Keratinocyte (primary cell): ENCODE results near the gene HS6ST3. TPM values are rescaled to one million over a fixed set of nuclear protein-coding genes. Genes with fewer than 3 reads are reported as not detected.

Source experiments
- DNase-seq: peaks from one replicate; pipeline ENCODE4 v3.0.0-alpha.2; 2011; ENCODE audit warnings: low read depth, missing footprints, low spot score
- FAIRE-seq: peaks from 2 replicates; lab custom pipeline; 2011; peaks lifted over from hg19 to GRCh38; lab: Jason Lieb, UNC
- H2AFZ ChIP-seq: 2 replicates; pipeline ENCODE4 v1.6.0; 2012; ENCODE audit warnings: low read length, control low read depth, inconsistent platforms; ENCODE audit not compliant: control insufficient read depth
- H3K27ac ChIP-seq: 2 replicates; pipeline ENCODE4 v1.5.1; 2011; ENCODE audit warnings: low read length; ENCODE audit not compliant: control insufficient read depth, insufficient read depth
- H3K27me3 ChIP-seq: 3 replicates; pipeline ENCODE4 v1.6.0; 2011; ENCODE audit warnings: low read length; ENCODE audit not compliant: control insufficient read depth, insufficient read depth; ENCODE audit errors: extremely low read depth
- H3K36me3 ChIP-seq, 2 experiments: 2 replicates in 1 of 2; 3 replicates in 1 of 2; pipeline ENCODE4 v1.5.1; 2011; ENCODE audit warnings: low read length in 2 of 2, mild to moderate bottlenecking in 1 of 2; ENCODE audit not compliant: control insufficient read depth in 2 of 2, insufficient read depth in 2 of 2; ENCODE audit errors: extremely low read depth in 1 of 2
- H3K4me1 ChIP-seq: 3 replicates; pipeline ENCODE4 v1.5.1; 2011; ENCODE audit warnings: low read length; ENCODE audit not compliant: control insufficient read depth, insufficient read depth; ENCODE audit errors: extremely low read depth
- H3K4me2 ChIP-seq: 3 replicates; pipeline ENCODE4 v1.6.0; 2011; ENCODE audit warnings: low read depth, low read length; ENCODE audit not compliant: control insufficient read depth, insufficient read depth; ENCODE audit errors: extremely low read depth
- H3K4me3 ChIP-seq, 3 experiments: fragments of 200-600 bp in 1 of 3; sonication (generic) in 1 of 3; 2 replicates in 2 of 3; 3 replicates in 1 of 3; pipeline ENCODE4 v1.5.1; 2011 to 2016; ENCODE audit warnings: low read length in 3 of 3, mild to moderate bottlenecking in 3 of 3, control low read depth in 2 of 3, inconsistent platforms in 1 of 3, low read depth in 1 of 3, mixed read lengths in 1 of 3, mixed run types in 1 of 3, moderate library complexity in 1 of 3; ENCODE audit not compliant: control insufficient read depth in 2 of 3, insufficient read depth in 2 of 3; ENCODE audit errors: extremely low read depth in 1 of 3
- H3K79me2 ChIP-seq: 2 replicates; pipeline ENCODE4 v1.6.0; 2012; ENCODE audit warnings: low read length; ENCODE audit not compliant: control insufficient read depth, insufficient read depth
- H3K9ac ChIP-seq: 3 replicates; pipeline ENCODE4 v1.6.0; 2011; ENCODE audit warnings: low read length; ENCODE audit not compliant: control insufficient read depth, insufficient read depth; ENCODE audit errors: extremely low read depth
- H3K9me1 ChIP-seq: 3 replicates; pipeline ENCODE4 v1.6.0; 2011; ENCODE audit warnings: low read length; ENCODE audit not compliant: control insufficient read depth, insufficient read depth; ENCODE audit errors: extremely low read depth
- H3K9me3 ChIP-seq: 2 replicates; pipeline ENCODE4 v1.5.1; 2012; ENCODE audit warnings: low read depth, low read length; ENCODE audit not compliant: control insufficient read depth
- H4K20me1 ChIP-seq: 3 replicates; pipeline ENCODE4 v1.6.0; 2011; ENCODE audit warnings: low read length; ENCODE audit not compliant: control insufficient read depth, insufficient read depth; ENCODE audit errors: extremely low read depth
- EZH2 ChIP-seq: IDR thresholded peaks from one replicate; pipeline ENCODE4 v1.6.1; 2012; ENCODE audit warnings: inconsistent platforms, mild to moderate bottlenecking, low read length, moderate library complexity
- dilution Hi-C: fragments of 300-500 bp; cut with MboI; formaldehyde crosslinking; loops from one replicate; pipeline ENCODE4 v1.7.0; 2020; ENCODE audit warnings: low sequenced_read_pairs; ENCODE audit not compliant: extremely low pct_ligation_motif_present
- polyA plus RNA-seq, 5 experiments: library from polyadenylated mRNA; depleted of rRNA in 3 of 5; stranded (reverse) in 3 of 5; stranded (forward) in 1 of 5; unstranded in 1 of 5; fragments of >200 nt; gene quantifications; 1 replicate in 1 of 5; 2 replicates in 3 of 5; 3 replicates in 1 of 5; pipeline versions ENCODE4 v1.2.1 to v1.2.3, GENCODE V29; 2011 to 2012; ENCODE audit warnings: missing spikeins in 2 of 5, low read depth in 1 of 5, low replicate concordance in 1 of 5
- TF ChIP-seq, protein P1 (sequence below), 3 experiments: IDR thresholded peaks in 1 of 3; conservative IDR thresholded peaks in 1 of 3; optimal IDR thresholded peaks in 1 of 3; 2 replicates in 2 of 3; 3 replicates in 1 of 3; pipeline versions ENCODE3 to v1.5.1; 2011; ENCODE audit warnings: low read length in 3 of 3, mild to moderate bottlenecking in 3 of 3, moderate library complexity in 2 of 3, control low read depth in 1 of 3, inconsistent platforms in 1 of 3; ENCODE audit not compliant: insufficient read depth in 2 of 3; ENCODE audit errors: extremely low read depth in 1 of 3

HS6ST3 gene
- polyA plus RNA-seq, 1 donor (not counting 4 experiments of a cell fraction or from before 2014, with no cell fraction given), result 0.03 TPM

DNA sequence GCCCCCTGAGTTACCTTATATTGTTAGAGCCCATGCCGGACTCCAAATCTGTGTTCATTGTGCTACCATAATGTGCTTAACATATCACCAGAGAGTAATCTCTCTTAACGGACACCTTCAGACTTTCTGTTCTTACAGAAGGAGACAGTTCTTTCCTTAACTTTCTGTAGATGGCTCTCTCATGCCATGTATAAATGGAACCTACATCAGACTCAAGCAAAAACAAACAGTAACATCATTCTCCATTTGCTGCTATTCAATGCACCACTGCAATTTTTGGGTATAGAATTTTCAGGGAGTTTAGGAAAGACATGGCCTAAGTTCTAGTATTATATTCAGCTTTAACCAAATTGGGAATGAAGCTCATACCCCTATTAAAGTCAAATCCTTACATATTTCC lies 24.1 kb upstream of the HS6ST3 start:
- Histone ChIP-seq H3K4me3 (no peak overlapping the region), H3K36me3 (no peaks in the 10 kb centered on the region), H3K27me3 (peaks cover 6% of the 10 kb centered on the region), H3K4me1 (no peaks in the 10 kb centered on the region), H3K9ac (no peak overlapping the region), H3K4me2 (no peak overlapping the region), H3K9me1 (no peaks in the 10 kb centered on the region), H3K9me3 (no peaks in the 10 kb centered on the region), H4K20me1 (no peaks in the 10 kb centered on the region), H3K27ac (no peak overlapping the region), H3K79me2 (no peaks in the 10 kb centered on the region), H2AFZ (no peak overlapping the region)
- FAIRE-seq, result no peak
- dilution Hi-C loops, result no loop called here
- DNase-seq, result no peak
- TF ChIP-seq EZH2, result no peak
- TF ChIP-seq, protein P1, sequence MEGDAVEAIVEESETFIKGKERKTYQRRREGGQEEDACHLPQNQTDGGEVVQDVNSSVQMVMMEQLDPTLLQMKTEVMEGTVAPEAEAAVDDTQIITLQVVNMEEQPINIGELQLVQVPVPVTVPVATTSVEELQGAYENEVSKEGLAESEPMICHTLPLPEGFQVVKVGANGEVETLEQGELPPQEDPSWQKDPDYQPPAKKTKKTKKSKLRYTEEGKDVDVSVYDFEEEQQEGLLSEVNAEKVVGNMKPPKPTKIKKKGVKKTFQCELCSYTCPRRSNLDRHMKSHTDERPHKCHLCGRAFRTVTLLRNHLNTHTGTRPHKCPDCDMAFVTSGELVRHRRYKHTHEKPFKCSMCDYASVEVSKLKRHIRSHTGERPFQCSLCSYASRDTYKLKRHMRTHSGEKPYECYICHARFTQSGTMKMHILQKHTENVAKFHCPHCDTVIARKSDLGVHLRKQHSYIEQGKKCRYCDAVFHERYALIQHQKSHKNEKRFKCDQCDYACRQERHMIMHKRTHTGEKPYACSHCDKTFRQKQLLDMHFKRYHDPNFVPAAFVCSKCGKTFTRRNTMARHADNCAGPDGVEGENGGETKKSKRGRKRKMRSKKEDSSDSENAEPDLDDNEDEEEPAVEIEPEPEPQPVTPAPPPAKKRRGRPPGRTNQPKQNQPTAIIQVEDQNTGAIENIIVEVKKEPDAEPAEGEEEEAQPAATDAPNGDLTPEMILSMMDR (optimal IDR thresholded peaks at IDR 0.05 in 1 of 3, IDR thresholded peaks at IDR 0.05 in 1 of 3, conservative IDR thresholded peaks at IDR 0.05 in 1 of 3; ENCODE audit: extremely low read depth in 1 of 3, insufficient read depth in 2 of 3, low read length in 3 of 3), result no peak

DNA sequence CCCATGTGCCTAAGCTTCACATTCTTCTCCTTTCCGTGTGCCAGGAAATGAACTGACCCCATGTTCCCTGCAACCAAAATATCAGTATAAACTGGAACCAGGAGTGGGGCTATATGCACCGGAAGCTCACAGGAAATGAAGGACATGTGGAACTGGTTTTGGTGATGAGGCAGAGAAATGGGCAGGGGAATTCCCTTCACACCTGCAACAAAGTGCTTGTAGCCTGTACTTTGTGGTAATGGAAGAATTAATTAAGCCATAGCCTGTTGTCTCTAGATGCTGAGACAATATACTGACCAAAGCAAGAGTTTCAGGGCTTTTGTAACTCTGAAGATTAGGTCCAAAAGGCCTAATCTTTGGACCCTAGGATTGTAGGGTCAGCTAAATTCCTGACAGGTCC lies 21.2 kb upstream of the HS6ST3 start:
- no peaks in the 10 kb centered on the region for H3K9me3 ChIP-seq
- FAIRE-seq, result no peak
- dilution Hi-C loops, result no loop called here
- TF ChIP-seq, protein P1 (optimal IDR thresholded peaks at IDR 0.05 in 1 of 3, IDR thresholded peaks at IDR 0.05 in 1 of 3, conservative IDR thresholded peaks at IDR 0.05 in 1 of 3; ENCODE audit: extremely low read depth in 1 of 3, insufficient read depth in 2 of 3, low read length in 3 of 3), result no peak
- TF ChIP-seq EZH2, result no peak
- H3K4me3 ChIP-seq, result no peak overlapping the region
- H3K27me3 ChIP-seq, result peaks cover 21% of the 10 kb centered on the region
- no peaks in the 10 kb centered on the region for H3K4me1 ChIP-seq
- no peak overlapping the region for H3K27ac ChIP-seq
- no peak overlapping the region for H3K9ac ChIP-seq
- DNase-seq, result no peak
- H3K79me2 ChIP-seq, result no peaks in the 10 kb centered on the region
- no peaks in the 10 kb centered on the region for H3K36me3 ChIP-seq
- H4K20me1 ChIP-seq, result no peaks in the 10 kb centered on the region
- H3K4me2 ChIP-seq, result no peak overlapping the region
- H2AFZ ChIP-seq, result no peak overlapping the region
- H3K9me1 ChIP-seq, result no peaks in the 10 kb centered on the region
